ENCODE measurements around the gene C19orf38.

- TF ChIP-seq CTCF (IDR thresholded peaks at IDR 0.05), result no peak
- no peak for TF ChIP-seq EZH2 (IDR thresholded peaks at IDR 0.05; ENCODE audit: borderline replicate concordance, insufficient read depth, low read depth, low read length, poor library complexity, severe bottlenecking)
These were observed 16.0 kb upstream of the C19orf38 start for GRCh38 chr19:10831987-10832938.
